Measurements from ENCODE around the gene SLC9A6. TPM values are rescaled to one million over a fixed set of nuclear protein-coding genes. Genes with fewer than 3 reads are reported as not detected.

The SLC9A6 gene
- total and polyA plus RNA-seq, 10 of the 15 experiments (the other 5 are each of a cell fraction or from before 2014, with no cell fraction given) = 4.5 to 14.6 (median 10.7) TPM

- Histone ChIP-seq H3K9me3 (replicated peaks; ENCODE audit: control insufficient read depth, insufficient read depth, low read length) (no peaks in the 10 kb centered on the region), H3K27ac (ENCODE audit: control insufficient read depth, insufficient read depth) (no peak overlapping the region), H4K20me1 (ENCODE audit: control insufficient read depth, insufficient read depth) (no peaks in the 10 kb centered on the region), H3K36me3 (ENCODE audit: control insufficient read depth in 2 of 2, insufficient read depth in 2 of 2, low read length in 1 of 2) (no peaks in the 10 kb centered on the region), H3K4me3 (no peak overlapping the region), H3K9ac (ENCODE audit: control insufficient read depth, insufficient read depth, low read length) (no peak overlapping the region), H2AFZ (ENCODE audit: control insufficient read depth, low read depth, low read length) (no peak overlapping the region), H3K4me1 (ENCODE audit: control insufficient read depth, insufficient read depth, low read length) (no peaks in the 10 kb centered on the region), H3K27me3 (replicated peaks in 1 of 2; ENCODE audit: control insufficient read depth in 2 of 2, insufficient read depth in 2 of 2, low read length in 1 of 2) (no peaks in the 10 kb centered on the region), H3K4me2 (ENCODE audit: control insufficient read depth, insufficient read depth) (no peak overlapping the region), H3K79me2 (ENCODE audit: control insufficient read depth, insufficient read depth, low read length) (no peaks in the 10 kb centered on the region)
- RAD21 ChIA-PET (ENCODE audit: unreplicated experiment) = no interaction called here
- ATAC-seq = no peak
- POLR2A ChIA-PET = no interaction called here
- TF ChIP-seq STAT3 (IDR thresholded peaks at IDR 0.05; ENCODE audit: low read depth, low read length) (no peak), CHD1 (IDR thresholded peaks at IDR 0.05; ENCODE audit: low read depth, low read length) (no peak), RFX5 (IDR thresholded peaks at IDR 0.05; ENCODE audit: low read depth, low read length) (no peak), ZBTB33 (IDR thresholded peaks at IDR 0.05) (no peak), TBL1XR1 (IDR thresholded peaks at IDR 0.05; ENCODE audit: low read depth, low read length) (no peak), PAX5 (IDR thresholded peaks at IDR 0.05; ENCODE audit: borderline replicate concordance, low read depth, low read length) (no peak), SKIL (IDR thresholded peaks at IDR 0.05; ENCODE audit: low read depth, poor library complexity, severe bottlenecking) (no peak), STAT1 (conservative IDR thresholded peaks at IDR 0.05) (no peak), POLR2A (IDR thresholded peaks at IDR 0.05; ENCODE audit: low read depth, low read length) (no peak), HCFC1 (IDR thresholded peaks at IDR 0.05; ENCODE audit: low read length) (no peak), SIX5 (IDR thresholded peaks at IDR 0.05; ENCODE audit: low read depth, low read length, severe bottlenecking) (no peak), NR2C1 (IDR thresholded peaks at IDR 0.05) (no peak), SRF (IDR thresholded peaks at IDR 0.05; ENCODE audit: low read depth in 2 of 2, low read length in 2 of 2) (no peak), NR2C2 (IDR thresholded peaks at IDR 0.05; ENCODE audit: borderline replicate concordance, control insufficient read depth, insufficient read length, low read depth) (no peak), RELA (IDR thresholded peaks at IDR 0.05; ENCODE audit: borderline replicate concordance, partially characterized antibody) (no peak), MEF2B (IDR thresholded peaks at IDR 0.05; ENCODE audit: partially characterized antibody, poor library complexity, severe bottlenecking) (no peak), ZNF207 (IDR thresholded peaks at IDR 0.05; ENCODE audit: borderline replicate concordance) (no peak), FOXM1 (IDR thresholded peaks at IDR 0.05; ENCODE audit: low read depth, low read length) (no peak), IRF4 (IDR thresholded peaks at IDR 0.05; ENCODE audit: low read depth, low read length) (no peak), SUZ12 (IDR thresholded peaks at IDR 0.05; ENCODE audit: unreplicated experiment) (no peak)
- CTCF ChIA-PET = no interaction called here
- DNase-seq (ENCODE audit: low read depth, low spot score) = no peak
- no TSS peak for BruUV-seq (replicated peaks)
- SMC1A ChIA-PET (ENCODE audit: uncharacterized antibody, unreplicated experiment) = no interaction called here
- FAIRE-seq = no peak
- in situ Hi-C loops (cut with MboI) (no loop called here), intact Hi-C loops (cut with micrococcal nuclease; ENCODE audit: unreplicated experiment) (no loop called here)
- WGBS (ENCODE audit: insufficient coverage, insufficient replicate concordance, low lambda C conversion rate, missing lambda C conversion rate) = 64% methylated on average over 2 of the region's 2 CpGs
Observed at GRCh38 chrX:136086521-136086920, 101.3 kb downstream of the SLC9A6 start.

Measured in GM12878 (cell line).